NT2/D1 (cell line): ENCODE results near the gene MICAL2.

Experiments
- DNase-seq: peaks from one replicate; pipeline ENCODE4 v3.0.0-alpha.2; 2011; ENCODE audit warnings: low read depth, low spot score
- H3K27me3 ChIP-seq: 2 replicates; pipeline ENCODE4 v1.6.0; 2011; ENCODE audit warnings: mild to moderate bottlenecking; ENCODE audit not compliant: insufficient read length, insufficient read depth
- H3K36me3 ChIP-seq: 2 replicates; pipeline ENCODE4 v1.6.1; 2011; ENCODE audit warnings: mild to moderate bottlenecking, low read length, mixed read lengths; ENCODE audit not compliant: insufficient read depth, insufficient read length
- H3K4me1 ChIP-seq: 2 replicates; pipeline ENCODE4 v1.5.1; 2011; ENCODE audit not compliant: insufficient read depth, insufficient read length
- H3K4me3 ChIP-seq: 2 replicates; pipeline ENCODE4 v1.5.1; 2011; ENCODE audit warnings: low read depth; ENCODE audit not compliant: insufficient read length
- H3K9ac ChIP-seq: 2 replicates; pipeline ENCODE4 v1.6.0; 2011; ENCODE audit warnings: low read depth; ENCODE audit not compliant: insufficient read length
- H3K9me3 ChIP-seq: 2 replicates; pipeline ENCODE4 v1.5.1; 2011; ENCODE audit warnings: mild to moderate bottlenecking, low read length; ENCODE audit not compliant: insufficient read depth
- SUZ12 ChIP-seq: IDR thresholded peaks from 2 replicates; pipeline ENCODE4 v1.6.1; 2011; ENCODE audit not compliant: insufficient read length, insufficient read depth; ENCODE audit errors: extremely low read depth
- YY1 ChIP-seq: IDR thresholded peaks from 2 replicates; pipeline ENCODE4 v1.6.1; 2011; ENCODE audit not compliant: insufficient read length, insufficient read depth
- ZNF274 ChIP-seq: IDR thresholded peaks from 2 replicates; pipeline ENCODE4 v1.6.1; 2011; ENCODE audit warnings: mild to moderate bottlenecking, low read depth, low read length

MICAL2 gene

GRCh38 chr11:12235947-12236743 is 125.8 kb downstream of the MICAL2 start:
- Histone ChIP-seq H3K27me3 (no peaks in the 10 kb centered on the region), H3K4me3 (no peak overlapping the region), H3K36me3 (peaks cover 30% of the 10 kb centered on the region), H3K9me3 (no peaks in the 10 kb centered on the region), H3K4me1 (peaks cover 7% of the 10 kb centered on the region), H3K9ac (no peak overlapping the region)
- no peak for TF ChIP-seq ZNF274
- TF ChIP-seq YY1 = no peak
- TF ChIP-seq SUZ12 = no peak
- no peak for DNase-seq

GRCh38 chr11:12236744-12237101 is 126.3 kb downstream of the MICAL2 start:
- no peak for DNase-seq
- H3K36me3 ChIP-seq = peaks cover 24% of the 10 kb centered on the region
- H3K27me3 ChIP-seq = no peaks in the 10 kb centered on the region
- H3K9me3 ChIP-seq = no peaks in the 10 kb centered on the region
- H3K4me3 ChIP-seq = no peak overlapping the region
- peaks cover 7% of the 10 kb centered on the region for H3K4me1 ChIP-seq
- H3K9ac ChIP-seq = no peak overlapping the region
- TF ChIP-seq YY1 (no peak), SUZ12 (no peak), ZNF274 (no peak)

- Histone ChIP-seq H3K4me1 (peaks cover 7% of the 10 kb centered on the region), H3K9me3 (no peaks in the 10 kb centered on the region), H3K27me3 (no peaks in the 10 kb centered on the region), H3K4me3 (no peak overlapping the region), H3K9ac (no peak overlapping the region), H3K36me3 (peaks cover 22% of the 10 kb centered on the region)
- TF ChIP-seq ZNF274 = no peak
- no peak for TF ChIP-seq YY1
- no peak for TF ChIP-seq SUZ12
- DNase-seq = no peak
These were observed 127.0 kb downstream of the MICAL2 start for GRCh38 chr11:12237381-12237784.

DNA sequence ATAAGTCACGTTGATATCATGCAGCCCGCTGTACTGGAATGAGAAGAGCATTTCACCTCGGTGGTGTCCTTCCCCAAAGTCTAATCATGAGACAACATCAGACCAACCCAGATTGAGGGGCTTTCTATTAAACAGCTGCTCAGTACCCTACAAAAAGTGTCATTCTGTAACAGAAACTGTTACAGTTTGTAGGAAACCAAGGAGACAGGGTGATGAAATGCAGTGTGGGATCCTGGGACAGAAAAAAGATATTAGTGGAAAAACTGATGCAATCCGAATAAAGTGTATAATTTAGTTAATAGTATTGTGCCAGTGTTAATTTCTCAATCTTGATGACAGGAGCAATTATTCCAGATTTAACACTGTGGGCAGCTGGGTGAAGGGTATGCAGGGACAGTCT is 128.0 kb downstream of the MICAL2 start:
- no peaks in the 10 kb centered on the region for H3K9me3 ChIP-seq
- no peak overlapping the region for H3K4me3 ChIP-seq
- no peaks in the 10 kb centered on the region for H3K27me3 ChIP-seq
- H3K9ac ChIP-seq = no peak overlapping the region
- no peak for DNase-seq
- H3K4me1 ChIP-seq = peaks cover 7% of the 10 kb centered on the region
- TF ChIP-seq ZNF274 (no peak), YY1 (no peak), SUZ12 (no peak)
- H3K36me3 ChIP-seq = peaks cover 27% of the 10 kb centered on the region

DNA sequence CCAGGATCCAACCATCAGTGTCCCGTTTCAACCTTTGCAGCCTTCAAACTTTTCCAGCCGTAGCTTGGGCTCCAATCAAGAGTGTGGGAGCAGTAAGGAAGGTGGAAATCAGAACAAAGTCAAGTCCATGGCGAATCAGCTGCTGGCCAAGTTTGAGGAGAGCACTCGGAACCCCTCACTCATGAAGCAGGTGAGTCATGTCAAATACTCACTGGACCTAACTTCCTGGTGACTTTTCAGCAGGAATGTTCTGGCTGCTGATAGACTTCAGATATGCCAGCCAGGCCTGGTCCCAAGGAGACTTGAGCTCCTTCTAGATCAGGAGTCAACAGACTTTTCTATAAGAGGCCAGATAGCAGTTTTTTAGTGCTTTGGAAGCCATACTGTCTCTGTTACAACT is 129.0 kb downstream of the MICAL2 start:
- Histone ChIP-seq H3K9ac (no peak overlapping the region), H3K4me3 (no peak overlapping the region), H3K4me1 (peaks cover 7% of the 10 kb centered on the region), H3K36me3 (peaks cover 27% of the 10 kb centered on the region), H3K9me3 (no peaks in the 10 kb centered on the region), H3K27me3 (no peaks in the 10 kb centered on the region)
- DNase-seq = no peak
- TF ChIP-seq SUZ12 = no peak
- TF ChIP-seq YY1 = no peak
- TF ChIP-seq ZNF274 = no peak

- H3K27me3 ChIP-seq = no peaks in the 10 kb centered on the region
- H3K9ac ChIP-seq = no peak overlapping the region
- H3K4me1 ChIP-seq = peaks cover 7% of the 10 kb centered on the region
- no peak for DNase-seq
- H3K9me3 ChIP-seq = no peaks in the 10 kb centered on the region
- H3K4me3 ChIP-seq = no peak overlapping the region
- no peak for TF ChIP-seq SUZ12
- TF ChIP-seq ZNF274 = no peak
- no peak for TF ChIP-seq YY1
- peaks cover 27% of the 10 kb centered on the region for H3K36me3 ChIP-seq
These were observed 129.5 kb downstream of the MICAL2 start for GRCh38 chr11:12239804-12240371.

DNA sequence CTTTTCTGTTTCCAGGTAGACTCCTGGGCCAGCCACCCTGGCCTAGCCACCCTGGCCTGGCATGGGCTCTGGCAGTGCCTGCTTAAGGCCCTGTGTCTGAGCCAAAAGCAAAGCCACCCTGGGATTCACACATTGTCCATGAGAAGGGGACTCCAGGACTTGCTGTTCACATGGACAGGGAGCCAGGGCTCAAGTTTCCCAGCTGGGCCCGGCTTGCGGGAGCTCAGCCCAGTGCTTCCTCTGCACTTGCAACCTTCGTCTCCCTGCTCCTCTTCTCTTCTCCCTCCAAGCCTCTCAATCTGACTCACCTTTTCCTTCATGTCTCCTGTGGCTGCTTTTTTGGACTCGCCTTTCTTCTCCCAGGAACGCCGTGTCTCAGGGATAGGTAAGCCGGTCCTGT is 130.3 kb downstream of the MICAL2 start:
- H3K4me3 ChIP-seq = no peak overlapping the region
- no peaks in the 10 kb centered on the region for H3K9me3 ChIP-seq
- H3K9ac ChIP-seq = no peak overlapping the region
- peaks cover 25% of the 10 kb centered on the region for H3K36me3 ChIP-seq
- H3K4me1 ChIP-seq = peaks cover 9% of the 10 kb centered on the region
- H3K27me3 ChIP-seq = no peaks in the 10 kb centered on the region
- DNase-seq = no peak
- no peak for TF ChIP-seq YY1
- TF ChIP-seq SUZ12 = no peak
- TF ChIP-seq ZNF274 = no peak

DNA sequence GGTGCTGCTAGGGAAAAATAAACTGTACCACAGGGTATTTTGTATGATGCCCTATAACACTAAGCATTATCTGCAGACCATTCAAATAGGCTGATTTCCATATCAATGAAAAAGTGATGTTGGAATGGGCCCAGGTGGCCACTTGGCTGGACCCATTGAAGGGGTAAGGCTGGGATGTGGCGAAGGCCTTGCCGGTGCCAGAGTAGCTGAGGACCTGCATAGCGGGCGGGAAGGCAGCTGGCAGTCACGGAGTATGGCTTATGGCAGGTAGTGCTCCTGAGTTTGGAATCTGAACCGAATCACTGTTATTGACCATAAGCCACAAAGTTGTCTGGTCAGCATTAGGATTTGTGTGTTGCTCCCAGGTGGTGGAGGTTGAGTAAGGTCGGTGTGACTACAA is 131.0 kb downstream of the MICAL2 start:
- TF ChIP-seq SUZ12 (no peak), YY1 (no peak), ZNF274 (no peak)
- no peak for DNase-seq
- H3K4me1 ChIP-seq = peaks cover 3% of the 10 kb centered on the region
- no peak overlapping the region for H3K4me3 ChIP-seq
- peaks cover 19% of the 10 kb centered on the region for H3K36me3 ChIP-seq
- H3K9me3 ChIP-seq = no peaks in the 10 kb centered on the region
- no peak overlapping the region for H3K9ac ChIP-seq
- H3K27me3 ChIP-seq = no peaks in the 10 kb centered on the region
